ENCODE measurements around the gene LLGL1. TPM values are rescaled to one million over a fixed set of nuclear protein-coding genes. Genes with fewer than 3 reads are reported as not detected.

The LLGL1 gene
- total RNA-seq, result 3.3 TPM

- DNase-seq (ENCODE audit: low spot score) (peak; percentile 96), ATAC-seq (peak; percentile 98)
Measured at GRCh38 chr17:18225121-18225641, at the start of gene LLGL1. Gene LLGL1 (plus strand): TSS chr17:18225635. CDS start chr17:18225683, 48 bp downstream.

- ATAC-seq (no peak), DNase-seq (ENCODE audit: low spot score) (no peak)
Measured at GRCh38 chr17:18176176-18176575, 49.3 kb upstream of the LLGL1 start.

GRCh38 chr17:18177133-18177532 lies 48.3 kb upstream of the LLGL1 start:
- ATAC-seq, result no peak
- no peak for DNase-seq (ENCODE audit: low spot score)

GRCh38 chr17:18177722-18178121 lies 47.7 kb upstream of the LLGL1 start:
- ATAC-seq, result no peak

GRCh38 chr17:18179196-18179595 lies 46.2 kb upstream of the LLGL1 start:
- ATAC-seq (no peak), DNase-seq (ENCODE audit: low spot score) (no peak)

More at GRCh38 chr17:18177722-18178121, 47.7 kb upstream of the LLGL1 start:
- DNase-seq (ENCODE audit: low spot score), result no peak

GRCh38 chr17:18179804-18180203 lies 45.6 kb upstream of the LLGL1 start:
- no peak for DNase-seq (ENCODE audit: low spot score)
- no peak for ATAC-seq

- ATAC-seq (no peak), DNase-seq (ENCODE audit: low spot score) (no peak)
Measured at GRCh38 chr17:18181358-18181757, 44.1 kb upstream of the LLGL1 start.

GRCh38 chr17:18182110-18182977 lies 43.1 kb upstream of the LLGL1 start:
- DNase-seq (ENCODE audit: low spot score) (peak; percentile 87), ATAC-seq (peak; percentile 59)

GRCh38 chr17:18182978-18183333 lies 42.5 kb upstream of the LLGL1 start:
- DNase-seq (ENCODE audit: low spot score), result peak; percentile 82
- peak; percentile 46 for ATAC-seq

GRCh38 chr17:18183334-18184142 lies 41.9 kb upstream of the LLGL1 start, which contains the start of gene ALKBH5:
Gene ALKBH5 (plus strand): TSS chr17:18183828. CDS start chr17:18184244, 416 bp downstream.
- peak; percentile 83 for ATAC-seq
- peak; percentile 98 for DNase-seq (ENCODE audit: low spot score)

GRCh38 chr17:18184143-18185031 lies 41.0 kb upstream of the LLGL1 start:
- peak; percentile 58 for DNase-seq (ENCODE audit: low spot score)
- peak; percentile 2 for ATAC-seq

GRCh38 chr17:18185391-18185790 lies 40.0 kb upstream of the LLGL1 start:
- ATAC-seq (no peak), DNase-seq (ENCODE audit: low spot score) (no peak)

- ATAC-seq, result no peak
- DNase-seq (ENCODE audit: low spot score), result no peak
Measured at GRCh38 chr17:18185832-18186626, 39.4 kb upstream of the LLGL1 start.

GRCh38 chr17:18186627-18186982 lies 38.8 kb upstream of the LLGL1 start:
- DNase-seq (ENCODE audit: low spot score) (no peak), ATAC-seq (no peak)

- ATAC-seq (no peak), DNase-seq (ENCODE audit: low spot score) (no peak)
Measured at GRCh38 chr17:18187226-18187625, 38.2 kb upstream of the LLGL1 start.

GRCh38 chr17:18187821-18188761 lies 37.3 kb upstream of the LLGL1 start:
- no peak for ATAC-seq
- no peak for DNase-seq (ENCODE audit: low spot score)

- DNase-seq (ENCODE audit: low spot score) (no peak), ATAC-seq (no peak)
Measured at GRCh38 chr17:18190628-18191235, 34.7 kb upstream of the LLGL1 start.

- ATAC-seq (peak; percentile 61), DNase-seq (ENCODE audit: low spot score) (peak; percentile 55)
Measured at GRCh38 chr17:18191236-18191667, 34.2 kb upstream of the LLGL1 start.
